ENCODE data around the gene METRN.

METRN gene

GRCh38 chr16:677316-678190, 37.4 kb upstream of the METRN start:
- no peak for DNase-seq (ENCODE audit: low read depth)

GRCh38 chr16:678209-678857, 36.6 kb upstream of the METRN start:
- DNase-seq (ENCODE audit: low read depth): no peak

GRCh38 chr16:678858-679813, 35.8 kb upstream of the METRN start:
- peak; percentile 52 for DNase-seq (ENCODE audit: low read depth)

GRCh38 chr16:679814-680624, 34.9 kb upstream of the METRN start, which contains the start of gene STUB1:
Gene STUB1, plus strand, starts transcription at chr16:680410. Its CDS starts 116 bp downstream, at chr16:680526.
- peak; percentile 83 for DNase-seq (ENCODE audit: low read depth)

- DNase-seq (ENCODE audit: low read depth): no peak
These were observed 34.3 kb upstream of the METRN start for GRCh38 chr16:680625-680945.

GRCh38 chr16:680967-681745, 33.8 kb upstream of the METRN start:
- DNase-seq (ENCODE audit: low read depth): peak; percentile 52

GRCh38 chr16:681746-682427, 33.0 kb upstream of the METRN start:
- peak; percentile 54 for DNase-seq (ENCODE audit: low read depth)

- no peak for DNase-seq (ENCODE audit: low read depth)
These were observed 32.2 kb upstream of the METRN start for GRCh38 chr16:682493-683395.

GRCh38 chr16:683396-684070, 31.4 kb upstream of the METRN start:
- no peak for DNase-seq (ENCODE audit: low read depth)

- DNase-seq (ENCODE audit: low read depth): peak; percentile 94
These were observed 30.7 kb upstream of the METRN start, which contains the start of gene JMJD8 for GRCh38 chr16:684071-684794. Gene JMJD8, minus strand, starts transcription at chr16:684334. Its CDS starts 15 bp downstream, at chr16:684319.

GRCh38 chr16:684961-685696, 29.8 kb upstream of the METRN start:
- no peak for DNase-seq (ENCODE audit: low read depth)

GRCh38 chr16:685967-686366, 29.0 kb upstream of the METRN start:
- peak; percentile 57 for DNase-seq (ENCODE audit: low read depth)

GRCh38 chr16:686459-687260, 28.3 kb upstream of the METRN start:
- DNase-seq (ENCODE audit: low read depth): no peak

- no peak for DNase-seq (ENCODE audit: low read depth)
These were observed 27.4 kb upstream of the METRN start for GRCh38 chr16:687499-687898.

- DNase-seq (ENCODE audit: low read depth): no peak
These were observed 25.6 kb upstream of the METRN start for GRCh38 chr16:689175-689897.

Measured in ELR (cell line).